NB4 (cell line): ENCODE data around the gene CDK4.

Source experiments
- DNase-seq: peaks from one replicate; pipeline ENCODE4 v3.0.0; 2010; ENCODE audit warnings: low read depth
- H3K4me3 ChIP-seq: one replicate; pipeline ENCODE4 v1.5.1; 2011; ENCODE audit warnings: mild to moderate bottlenecking, low read depth, low read length, moderate library complexity
- MYC ChIP-seq: IDR thresholded peaks from 2 replicates; pipeline ENCODE4 v1.6.1; 2011; ENCODE audit warnings: low read depth, low read length
- POLR2A ChIP-seq: IDR thresholded peaks from 2 replicates; pipeline ENCODE4 v1.6.1; 2011; ENCODE audit warnings: mild to moderate bottlenecking; ENCODE audit not compliant: insufficient read length; ENCODE audit errors: extremely low read depth
- TF ChIP-seq, protein P1 (sequence below): IDR thresholded peaks from 2 replicates; pipeline ENCODE4 v1.6.1; 2011; ENCODE audit warnings: low read depth, low read length
- TF ChIP-seq, protein P2 (sequence below): IDR thresholded peaks from one replicate; pipeline ENCODE4 v1.5.1; 2012; ENCODE audit warnings: low read depth, low read length

The CDK4 gene

DNA sequence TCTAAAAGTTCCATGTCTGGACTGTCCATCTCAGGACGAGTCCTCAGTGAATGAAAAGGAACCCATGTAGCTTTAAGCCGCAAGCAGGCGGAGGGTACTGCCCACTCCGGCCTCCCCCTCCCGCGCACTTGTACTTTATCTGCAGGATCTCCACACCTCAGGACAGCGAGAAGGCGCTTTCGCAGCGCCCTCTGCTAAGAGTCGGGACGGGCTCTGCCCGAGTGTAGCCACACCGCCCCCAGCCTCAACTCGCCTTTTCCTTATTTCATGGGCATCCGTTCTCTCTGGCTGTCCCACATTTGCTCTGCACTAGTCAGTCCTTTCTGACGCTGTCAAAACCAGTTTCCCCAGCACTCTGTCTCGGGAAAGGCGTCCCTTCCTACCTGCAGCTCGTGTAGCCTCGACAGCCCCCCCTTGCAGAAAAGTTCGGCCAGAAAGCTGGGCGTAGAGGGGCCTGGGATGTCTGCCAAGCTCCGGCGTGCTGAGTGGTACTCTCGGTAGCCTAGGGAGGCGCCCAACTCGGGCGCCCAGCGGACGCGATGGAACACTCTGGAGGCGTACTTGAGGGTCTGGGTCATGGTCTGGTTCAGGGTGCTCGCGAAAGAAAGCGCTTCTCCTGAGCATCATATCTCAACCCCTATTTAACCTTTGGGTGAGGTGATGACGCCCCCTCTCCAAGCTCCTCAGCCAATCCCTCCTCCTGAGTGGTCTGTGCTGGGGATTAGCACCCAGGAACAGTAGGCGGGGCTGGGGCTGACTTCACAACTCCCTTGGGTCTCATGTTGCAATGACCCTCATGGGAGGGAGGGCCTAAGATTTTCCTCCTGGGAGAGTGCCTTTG lies 14.6 kb upstream of the CDK4 start, which contains the start of gene CYP27B1:
TSS of gene CYP27B1 (minus strand) at position 615 of the 841 bp plus-strand sequence. CDS start at position 578, 37 bp downstream.
- peak within 1 kb of the TSS; percentile 1 for H3K4me3 ChIP-seq
- DNase-seq, result peak; percentile 88

DNA sequence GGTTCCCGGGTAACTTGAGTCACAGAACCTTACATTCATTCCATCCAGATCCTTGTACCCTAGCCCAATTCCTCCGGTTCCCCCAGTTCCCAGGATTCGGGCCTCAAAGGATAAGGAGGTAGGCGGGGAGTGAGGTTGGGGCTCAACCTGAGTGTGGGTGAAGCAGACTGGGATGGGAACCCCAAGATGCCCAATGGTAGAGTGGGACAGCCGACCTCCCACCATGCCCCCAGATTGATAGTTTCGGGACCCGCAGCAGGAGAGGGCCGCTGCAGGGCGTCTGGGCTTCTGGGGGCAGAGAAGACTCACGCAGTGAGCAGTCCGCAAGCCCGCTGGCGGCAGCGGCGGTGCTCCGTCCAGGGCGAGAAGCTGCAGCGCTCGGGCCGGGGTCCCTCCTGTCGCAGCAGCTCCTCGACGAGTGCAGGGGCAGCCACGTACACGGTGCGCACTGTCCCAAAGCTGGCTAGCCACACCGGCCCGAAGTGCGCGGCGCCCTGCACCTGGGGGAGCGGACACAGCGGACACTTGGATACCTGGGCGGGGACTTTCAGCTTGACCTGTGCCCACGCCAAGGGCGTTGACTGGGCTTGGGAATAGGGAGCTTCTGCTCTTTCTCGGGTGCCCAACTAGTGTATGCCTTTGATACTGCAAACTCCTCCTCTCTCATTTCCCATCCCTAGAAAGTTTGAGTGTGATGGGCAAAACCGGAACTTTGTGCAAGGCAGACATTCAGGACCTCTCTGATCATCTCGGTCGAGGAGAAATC lies 13.8 kb upstream of the CDK4 start:
- peak overlapping the region; percentile 1 for H3K4me3 ChIP-seq
- no peak for TF ChIP-seq MYC
- TF ChIP-seq, protein P1, sequence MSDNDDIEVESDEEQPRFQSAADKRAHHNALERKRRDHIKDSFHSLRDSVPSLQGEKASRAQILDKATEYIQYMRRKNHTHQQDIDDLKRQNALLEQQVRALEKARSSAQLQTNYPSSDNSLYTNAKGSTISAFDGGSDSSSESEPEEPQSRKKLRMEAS, result no peak
- TF ChIP-seq POLR2A, result no peak
- TF ChIP-seq, protein P2, sequence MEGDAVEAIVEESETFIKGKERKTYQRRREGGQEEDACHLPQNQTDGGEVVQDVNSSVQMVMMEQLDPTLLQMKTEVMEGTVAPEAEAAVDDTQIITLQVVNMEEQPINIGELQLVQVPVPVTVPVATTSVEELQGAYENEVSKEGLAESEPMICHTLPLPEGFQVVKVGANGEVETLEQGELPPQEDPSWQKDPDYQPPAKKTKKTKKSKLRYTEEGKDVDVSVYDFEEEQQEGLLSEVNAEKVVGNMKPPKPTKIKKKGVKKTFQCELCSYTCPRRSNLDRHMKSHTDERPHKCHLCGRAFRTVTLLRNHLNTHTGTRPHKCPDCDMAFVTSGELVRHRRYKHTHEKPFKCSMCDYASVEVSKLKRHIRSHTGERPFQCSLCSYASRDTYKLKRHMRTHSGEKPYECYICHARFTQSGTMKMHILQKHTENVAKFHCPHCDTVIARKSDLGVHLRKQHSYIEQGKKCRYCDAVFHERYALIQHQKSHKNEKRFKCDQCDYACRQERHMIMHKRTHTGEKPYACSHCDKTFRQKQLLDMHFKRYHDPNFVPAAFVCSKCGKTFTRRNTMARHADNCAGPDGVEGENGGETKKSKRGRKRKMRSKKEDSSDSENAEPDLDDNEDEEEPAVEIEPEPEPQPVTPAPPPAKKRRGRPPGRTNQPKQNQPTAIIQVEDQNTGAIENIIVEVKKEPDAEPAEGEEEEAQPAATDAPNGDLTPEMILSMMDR, result no peak
- DNase-seq, result no peak

More for the DNA sequence above, 14.6 kb upstream of the CDK4 start, which contains the start of gene CYP27B1:
- TF ChIP-seq MYC (no peak), POLR2A (no peak)
- TF ChIP-seq, protein P2, result no peak
- TF ChIP-seq, protein P1, result no peak

DNA sequence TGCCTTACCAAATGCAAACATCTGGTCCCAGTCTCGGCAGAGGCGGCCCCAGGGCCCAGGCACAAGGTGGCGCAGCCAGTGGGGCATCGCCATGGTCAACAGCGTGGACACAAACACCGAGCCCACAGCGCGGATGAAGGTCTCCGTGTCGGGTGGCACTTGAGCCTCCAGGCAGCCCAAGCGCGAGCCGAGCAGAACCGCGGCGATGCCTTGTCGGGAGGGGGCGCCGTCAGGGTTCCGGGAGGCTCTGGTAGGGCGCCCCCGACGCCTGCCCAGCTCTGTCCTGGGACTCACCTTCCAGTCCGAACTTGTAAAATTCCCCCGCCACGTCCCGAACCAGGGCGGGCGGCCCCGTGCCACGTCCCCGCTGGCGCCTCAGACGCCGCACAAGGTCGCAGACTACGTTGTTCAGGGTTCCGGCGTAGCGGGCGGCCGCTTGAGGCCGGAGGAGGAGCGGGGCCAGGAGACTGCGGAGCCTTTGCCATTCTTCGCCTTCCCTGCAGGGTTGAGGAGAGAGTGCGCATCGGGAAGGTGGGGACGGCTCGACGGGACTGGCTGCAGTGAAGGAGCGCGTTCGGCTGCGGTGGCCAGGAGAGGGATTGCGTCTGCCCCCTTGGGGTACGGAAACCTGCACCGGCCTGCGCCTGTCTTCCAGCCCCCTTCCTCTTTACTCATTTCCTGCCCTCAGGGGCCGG lies 13.0 kb upstream of the CDK4 start:
- peak; percentile 65 for DNase-seq
- H3K4me3 ChIP-seq, result no peak overlapping the region
- no peak for TF ChIP-seq POLR2A
- TF ChIP-seq, protein P2, result peak; percentile 35

DNA sequence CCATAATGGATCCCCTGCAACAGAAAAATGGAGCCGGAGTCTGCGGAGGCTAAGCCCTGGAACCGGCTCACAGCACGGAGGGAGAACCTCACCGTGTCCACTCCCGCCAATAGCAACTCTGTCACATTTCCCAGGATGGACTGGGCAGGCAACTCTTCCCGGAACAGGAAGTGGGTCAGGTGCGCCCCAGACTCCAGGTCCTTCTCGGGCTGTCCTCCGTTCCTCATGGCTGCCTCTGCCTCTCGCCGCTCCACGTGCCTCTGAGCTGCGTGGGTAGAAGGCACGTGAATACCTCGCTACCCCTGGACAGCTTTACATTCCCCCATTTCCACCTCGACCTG lies 12.5 kb upstream of the CDK4 start:
- H3K4me3 ChIP-seq, result no peak overlapping the region
- no peak for DNase-seq
- TF ChIP-seq, protein P2, result no peak
- TF ChIP-seq MYC (no peak), POLR2A (no peak)
- TF ChIP-seq, protein P1, result no peak

DNA sequence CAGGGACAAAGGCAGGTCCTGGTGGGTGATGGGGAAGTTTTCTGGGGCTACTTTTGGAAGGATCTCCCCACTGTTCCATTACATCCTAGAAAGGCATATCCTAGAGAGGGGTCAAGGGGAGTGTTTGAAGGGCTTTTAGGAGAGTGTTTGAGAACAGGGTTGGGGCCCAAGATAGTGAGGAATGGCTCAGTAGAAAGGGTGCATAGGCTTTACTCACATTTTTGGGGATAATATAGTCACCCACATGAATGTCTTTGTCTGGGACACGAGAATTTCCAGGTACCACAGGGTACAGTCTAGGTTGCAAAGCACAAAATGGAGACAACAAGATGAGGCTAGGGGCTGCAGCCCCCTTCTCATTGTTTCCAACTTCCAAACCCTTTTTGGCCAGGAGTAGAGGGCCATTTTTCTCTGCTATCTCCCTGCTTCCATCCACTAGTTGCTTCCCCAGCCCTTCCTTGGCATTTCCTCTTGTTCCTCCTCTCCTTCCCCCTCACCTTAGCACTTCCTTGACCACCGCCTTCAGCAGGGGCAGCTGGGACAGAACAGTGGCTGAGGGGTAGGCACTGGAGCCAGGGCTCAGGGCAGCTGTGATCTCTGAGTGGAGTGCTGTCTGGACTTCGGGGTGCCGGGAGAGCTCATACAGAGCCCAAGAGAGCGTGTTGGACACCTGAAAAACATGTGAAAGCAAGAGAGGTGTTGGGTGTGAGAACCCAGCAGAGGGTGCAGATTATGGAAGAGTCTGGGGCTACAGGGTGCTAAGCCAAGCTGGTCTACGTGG lies 12.0 kb upstream of the CDK4 start:
- no peak for DNase-seq
- TF ChIP-seq, protein P2, result no peak
- TF ChIP-seq POLR2A (no peak), MYC (no peak)
- TF ChIP-seq, protein P1, result no peak
- H3K4me3 ChIP-seq, result no peak overlapping the region
